ENCODE measurements around the gene MCM3AP.

MCM3AP gene

GRCh38 chr21:46254208-46254975, 31.0 kb downstream of the MCM3AP start:
- no peak for DNase-seq (ENCODE audit: low read depth, low spot score)
- Histone ChIP-seq H3K27me3 (ENCODE audit: insufficient read depth, insufficient read length) (no peaks in the 10 kb centered on the region), H3K36me3 (ENCODE audit: insufficient read depth, insufficient read length, low read length) (peaks cover 97% of the 10 kb centered on the region), H3K4me1 (ENCODE audit: insufficient read depth, insufficient read length) (no peaks in the 10 kb centered on the region), H3K4me3 (ENCODE audit: insufficient read length, low read depth) (no peak overlapping the region), H3K9ac (ENCODE audit: insufficient read length, low read depth) (no peak overlapping the region), H3K9me3 (ENCODE audit: insufficient read depth, low read length) (no peaks in the 10 kb centered on the region)
- TF ChIP-seq ZNF274 (IDR thresholded peaks at IDR 0.05; ENCODE audit: low read depth, low read length) (no peak), YY1 (IDR thresholded peaks at IDR 0.05; ENCODE audit: insufficient read depth, insufficient read length) (no peak), SUZ12 (IDR thresholded peaks at IDR 0.05; ENCODE audit: extremely low read depth, insufficient read depth, insufficient read length) (no peak)

GRCh38 chr21:46253610-46254124, 31.7 kb downstream of the MCM3AP start:
- no peak overlapping the region for H3K9ac ChIP-seq (ENCODE audit: insufficient read length, low read depth)
- H3K9me3 ChIP-seq (ENCODE audit: insufficient read depth, low read length), result no peaks in the 10 kb centered on the region
- H3K36me3 ChIP-seq (ENCODE audit: insufficient read depth, insufficient read length, low read length), result peaks cover 98% of the 10 kb centered on the region
- no peak overlapping the region for H3K4me3 ChIP-seq (ENCODE audit: insufficient read length, low read depth)
- H3K27me3 ChIP-seq (ENCODE audit: insufficient read depth, insufficient read length), result no peaks in the 10 kb centered on the region
- no peaks in the 10 kb centered on the region for H3K4me1 ChIP-seq (ENCODE audit: insufficient read depth, insufficient read length)
- DNase-seq (ENCODE audit: low read depth, low spot score), result no peak
- no peak for TF ChIP-seq SUZ12 (IDR thresholded peaks at IDR 0.05; ENCODE audit: extremely low read depth, insufficient read depth, insufficient read length)
- TF ChIP-seq ZNF274 (IDR thresholded peaks at IDR 0.05; ENCODE audit: low read depth, low read length), result no peak
- no peak for TF ChIP-seq YY1 (IDR thresholded peaks at IDR 0.05; ENCODE audit: insufficient read depth, insufficient read length)

DNA sequence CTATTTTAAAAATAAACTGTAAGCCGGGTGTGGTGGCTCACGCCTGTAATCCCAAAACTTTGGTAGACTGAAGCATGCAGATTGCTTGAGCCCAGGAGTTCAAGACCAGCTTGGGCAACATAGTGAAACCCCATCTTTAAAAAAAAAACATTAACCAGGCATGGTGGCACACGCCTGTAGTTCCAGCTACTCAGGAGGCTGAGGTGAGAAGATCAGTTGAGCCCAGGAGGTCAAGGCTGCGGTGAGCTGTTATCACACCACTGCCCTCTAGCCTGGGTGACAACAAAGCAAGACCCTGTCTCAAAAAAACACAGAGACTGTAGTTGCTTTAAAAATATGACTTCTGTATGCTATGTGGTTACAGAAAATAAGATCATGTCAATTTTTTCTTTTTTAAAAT, 32.6 kb downstream of the MCM3AP start:
- no peaks in the 10 kb centered on the region for H3K27me3 ChIP-seq (ENCODE audit: insufficient read depth, insufficient read length)

GRCh38 chr21:46250146-46250725, 35.2 kb downstream of the MCM3AP start:
- H3K27me3 ChIP-seq (ENCODE audit: insufficient read depth, insufficient read length), result no peaks in the 10 kb centered on the region
- no peaks in the 10 kb centered on the region for H3K9me3 ChIP-seq (ENCODE audit: insufficient read depth, low read length)
- DNase-seq (ENCODE audit: low read depth, low spot score), result no peak
- H3K4me3 ChIP-seq (ENCODE audit: insufficient read length, low read depth), result no peak overlapping the region
- H3K4me1 ChIP-seq (ENCODE audit: insufficient read depth, insufficient read length), result no peaks in the 10 kb centered on the region
- no peak for TF ChIP-seq ZNF274 (IDR thresholded peaks at IDR 0.05; ENCODE audit: low read depth, low read length)
- TF ChIP-seq SUZ12 (IDR thresholded peaks at IDR 0.05; ENCODE audit: extremely low read depth, insufficient read depth, insufficient read length), result no peak
- TF ChIP-seq YY1 (IDR thresholded peaks at IDR 0.05; ENCODE audit: insufficient read depth, insufficient read length), result no peak
- H3K36me3 ChIP-seq (ENCODE audit: insufficient read depth, insufficient read length, low read length), result peaks cover 97% of the 10 kb centered on the region
- no peak overlapping the region for H3K9ac ChIP-seq (ENCODE audit: insufficient read length, low read depth)

More for the DNA sequence above, 32.6 kb downstream of the MCM3AP start:
- Histone ChIP-seq H3K9ac (ENCODE audit: insufficient read length, low read depth) (no peak overlapping the region), H3K4me3 (ENCODE audit: insufficient read length, low read depth) (no peak overlapping the region), H3K36me3 (ENCODE audit: insufficient read depth, insufficient read length, low read length) (peaks cover 97% of the 10 kb centered on the region), H3K9me3 (ENCODE audit: insufficient read depth, low read length) (no peaks in the 10 kb centered on the region), H3K4me1 (ENCODE audit: insufficient read depth, insufficient read length) (no peaks in the 10 kb centered on the region)
- DNase-seq (ENCODE audit: low read depth, low spot score), result no peak
- no peak for TF ChIP-seq YY1 (IDR thresholded peaks at IDR 0.05; ENCODE audit: insufficient read depth, insufficient read length)
- TF ChIP-seq SUZ12 (IDR thresholded peaks at IDR 0.05; ENCODE audit: extremely low read depth, insufficient read depth, insufficient read length), result no peak
- no peak for TF ChIP-seq ZNF274 (IDR thresholded peaks at IDR 0.05; ENCODE audit: low read depth, low read length)

- DNase-seq (ENCODE audit: low read depth, low spot score), result no peak
- no peak overlapping the region for H3K4me3 ChIP-seq (ENCODE audit: insufficient read length, low read depth)
- peaks cover 97% of the 10 kb centered on the region for H3K36me3 ChIP-seq (ENCODE audit: insufficient read depth, insufficient read length, low read length)
- H3K9ac ChIP-seq (ENCODE audit: insufficient read length, low read depth), result no peak overlapping the region
- no peaks in the 10 kb centered on the region for H3K4me1 ChIP-seq (ENCODE audit: insufficient read depth, insufficient read length)
- H3K27me3 ChIP-seq (ENCODE audit: insufficient read depth, insufficient read length), result no peaks in the 10 kb centered on the region
- TF ChIP-seq SUZ12 (IDR thresholded peaks at IDR 0.05; ENCODE audit: extremely low read depth, insufficient read depth, insufficient read length) (no peak), YY1 (IDR thresholded peaks at IDR 0.05; ENCODE audit: insufficient read depth, insufficient read length) (no peak), ZNF274 (IDR thresholded peaks at IDR 0.05; ENCODE audit: low read depth, low read length) (no peak)
- no peaks in the 10 kb centered on the region for H3K9me3 ChIP-seq (ENCODE audit: insufficient read depth, low read length)
Observed at GRCh38 chr21:46248827-46249226, 36.6 kb downstream of the MCM3AP start.

DNA sequence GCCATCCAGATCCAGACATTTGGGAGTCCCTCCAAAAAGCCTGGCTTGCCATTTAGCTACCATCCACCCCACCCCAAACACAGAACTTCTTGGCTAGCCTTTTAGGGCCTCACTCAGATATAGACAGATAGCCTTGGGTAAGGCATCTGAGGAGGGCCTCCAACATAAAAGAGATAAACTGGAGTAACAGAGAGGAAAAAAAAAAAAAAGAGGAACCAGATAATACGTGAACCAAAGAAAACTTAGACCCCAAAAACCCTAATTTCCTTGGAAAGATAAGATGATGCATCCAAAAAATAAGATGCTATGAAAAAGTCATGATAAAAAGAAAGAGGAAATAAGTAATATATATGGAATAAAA, 37.0 kb downstream of the MCM3AP start:
- Histone ChIP-seq H3K27me3 (ENCODE audit: insufficient read depth, insufficient read length) (no peaks in the 10 kb centered on the region), H3K9me3 (ENCODE audit: insufficient read depth, low read length) (no peaks in the 10 kb centered on the region), H3K36me3 (ENCODE audit: insufficient read depth, insufficient read length, low read length) (peaks cover 97% of the 10 kb centered on the region), H3K4me3 (ENCODE audit: insufficient read length, low read depth) (no peak overlapping the region), H3K4me1 (ENCODE audit: insufficient read depth, insufficient read length) (no peaks in the 10 kb centered on the region), H3K9ac (ENCODE audit: insufficient read length, low read depth) (no peak overlapping the region)
- TF ChIP-seq ZNF274 (IDR thresholded peaks at IDR 0.05; ENCODE audit: low read depth, low read length), result no peak
- no peak for TF ChIP-seq YY1 (IDR thresholded peaks at IDR 0.05; ENCODE audit: insufficient read depth, insufficient read length)
- TF ChIP-seq SUZ12 (IDR thresholded peaks at IDR 0.05; ENCODE audit: extremely low read depth, insufficient read depth, insufficient read length), result no peak
- DNase-seq (ENCODE audit: low read depth, low spot score), result no peak

DNA sequence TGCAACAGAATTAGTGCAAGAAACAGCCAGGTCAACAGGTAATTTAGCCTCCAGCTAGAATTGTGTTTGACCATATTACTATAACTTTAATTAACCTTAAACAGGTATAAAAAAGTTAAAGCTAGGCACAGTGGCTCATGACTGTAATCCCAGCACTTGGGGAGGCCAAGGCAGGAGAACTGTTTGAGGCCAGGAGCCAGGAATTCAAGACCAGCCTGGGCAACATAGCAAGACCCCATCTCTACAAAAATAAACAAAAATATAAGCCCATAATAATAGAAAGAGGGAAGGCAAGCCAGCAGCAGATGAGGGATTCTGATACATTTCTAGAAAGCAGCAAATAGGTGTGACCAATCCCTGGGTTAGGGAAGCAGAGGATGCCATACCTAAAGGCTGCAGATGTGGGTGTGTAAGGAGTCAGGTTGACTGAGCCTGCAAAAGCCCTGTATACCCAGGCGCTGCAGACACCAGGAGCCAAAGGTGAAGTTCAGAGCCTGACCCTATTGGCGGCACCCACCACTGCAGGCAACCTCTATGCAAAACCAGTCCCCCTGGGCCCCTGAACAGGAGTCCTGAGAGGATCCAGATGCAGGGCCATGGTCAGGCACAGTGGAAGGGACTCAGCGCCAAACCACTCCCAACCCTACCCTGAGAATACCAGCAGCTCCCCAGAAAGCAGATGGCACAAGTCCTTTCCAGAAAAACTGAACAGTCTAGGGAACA, 37.6 kb downstream of the MCM3AP start:
- TF ChIP-seq SUZ12 (IDR thresholded peaks at IDR 0.05; ENCODE audit: extremely low read depth, insufficient read depth, insufficient read length) (no peak), ZNF274 (IDR thresholded peaks at IDR 0.05; ENCODE audit: low read depth, low read length) (no peak), YY1 (IDR thresholded peaks at IDR 0.05; ENCODE audit: insufficient read depth, insufficient read length) (no peak)
- H3K9ac ChIP-seq (ENCODE audit: insufficient read length, low read depth), result no peak overlapping the region
- no peaks in the 10 kb centered on the region for H3K4me1 ChIP-seq (ENCODE audit: insufficient read depth, insufficient read length)
- H3K27me3 ChIP-seq (ENCODE audit: insufficient read depth, insufficient read length), result no peaks in the 10 kb centered on the region
- DNase-seq (ENCODE audit: low read depth, low spot score), result no peak
- no peak overlapping the region for H3K4me3 ChIP-seq (ENCODE audit: insufficient read length, low read depth)
- peaks cover 97% of the 10 kb centered on the region for H3K36me3 ChIP-seq (ENCODE audit: insufficient read depth, insufficient read length, low read length)
- no peaks in the 10 kb centered on the region for H3K9me3 ChIP-seq (ENCODE audit: insufficient read depth, low read length)

Data from NT2/D1 (cell line).